Upper lobe of left lung (tissue), 6 donors: ENCODE results near the gene FCRL6. TPM values are rescaled to one million over a fixed set of nuclear protein-coding genes. Genes with fewer than 3 reads are reported as not detected.

Experiments
- ATAC-seq, 2 donors: fragments of 200-7000 bp; cut with Tn5 transposase; one replicate each; pipeline ENCODE4 v1.9.1; 2022; ENCODE audit warnings: mild to moderate bottlenecking in 2 of 2, moderate library complexity in 2 of 2; ENCODE audit not compliant: low FRiP score in 2 of 2
- DNase-seq, 2 donors: peaks; one replicate each; pipeline ENCODE4 v3.0.0-alpha.2; 2019 to 2020
- H3K27ac ChIP-seq, 4 donors: fragments of 200-600 bp; sonication (generic); one replicate each; pipeline ENCODE4 v1.5.1; 2016 to 2019
- H3K27me3 ChIP-seq, 4 donors: fragments of 200-600 bp; sonication (generic); one replicate each; pipeline ENCODE4 v1.5.1; 2017 to 2019
- H3K36me3 ChIP-seq, 4 donors: fragments of 200-600 bp; sonication (generic); one replicate each; pipeline ENCODE4 v1.5.1; 2016 to 2019
- H3K4me1 ChIP-seq, 4 donors: fragments of 200-600 bp; sonication (generic); one replicate each; pipeline ENCODE4 v1.5.1; 2018 to 2019
- H3K4me3 ChIP-seq, 4 donors: fragments of 200-600 bp; sonication (generic); one replicate each; pipeline ENCODE4 v1.5.1; 2017 to 2019; ENCODE audit warnings: mild to moderate bottlenecking in 2 of 4, moderate library complexity in 1 of 4
- H3K9me3 ChIP-seq, 4 donors: fragments of 200-600 bp; sonication (generic); one replicate each; pipeline ENCODE4 v1.5.1; 2018 to 2019
- EP300 ChIP-seq, 4 donors: sonication (generic); formaldehyde crosslinking; IDR thresholded peaks; one replicate each; pipeline ENCODE4 v1.5.1; 2017; ENCODE audit warnings: antibody characterized with exemption in 4 of 4, control low read depth in 2 of 4
- POLR2A ChIP-seq, 4 donors: fragments of 450-650 bp; IDR thresholded peaks; one replicate each; pipeline ENCODE4 v1.5.1; 2016 to 2017; ENCODE audit warnings: antibody characterized with exemption in 4 of 4, mild to moderate bottlenecking in 2 of 4
- POLR2AphosphoS5 ChIP-seq, 2 donors: sonication (generic); formaldehyde crosslinking; IDR thresholded peaks; one replicate each; pipeline ENCODE4 v1.5.1; 2017; ENCODE audit warnings: antibody characterized with exemption in 2 of 2
- WGBS, 2 donors: methylation state at CpG; one replicate each; pipeline ENCODE4 v1.1.5; 2017 to 2018; 5-methylcytosine and 5-hydroxymethylcytosine counted together
- small RNA-seq, 4 donors: library from RNA; depleted of rRNA; stranded (forward); fragments of <200 nt; gene quantifications; one replicate each; pipeline ENCODE3, GENCODE V24; 2016
- total RNA-seq, 6 donors: library from RNA; depleted of rRNA in 4 of 6; stranded (reverse); fragments of >200 nt in 4 of 6; gene quantifications; one replicate each; pipeline versions ENCODE4 v1.1.0 to v1.2.1, GENCODE V29; 2016 to 2021
- TF ChIP-seq, protein P1 (sequence below), 6 experiments: fragments of 450-650 bp in 4 of 6; fragments of 200-600 bp in 2 of 6; sonication (generic) in 2 of 6; IDR thresholded peaks; one replicate each; pipeline ENCODE4 v1.5.1; 2016 to 2019; ENCODE audit warnings: antibody characterized with exemption in 6 of 6
- donor health status: DM: no; HTN: no; CAD: no; lungs with moderate emphysema.
- donor health status: DM: no; HTN: yes; CAD: no; lungs with severe emphysema.

FCRL6 gene
- total RNA-seq, 6 donors from 2014 or later = 1.8 to 5.2 (median 3.0) TPM

DNA sequence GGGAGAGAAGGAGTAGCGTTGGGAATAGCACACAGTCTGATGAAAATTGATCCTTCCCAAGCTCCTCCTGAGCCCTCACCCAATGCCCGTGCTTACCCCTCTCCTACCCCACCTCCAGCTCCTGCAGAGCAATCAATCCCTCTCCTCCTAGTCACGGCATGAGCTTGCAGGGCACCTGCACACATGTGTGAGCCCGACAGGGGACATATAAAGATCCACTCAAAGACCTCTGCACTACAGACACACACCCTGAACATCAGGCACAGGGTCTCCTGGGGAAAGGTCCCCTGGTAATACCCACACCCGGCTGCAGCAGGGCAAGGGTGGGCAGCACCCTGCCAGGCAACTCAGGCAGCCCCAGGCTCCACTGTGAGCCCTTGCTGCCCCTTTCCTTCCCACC lies 59.9 kb downstream of the FCRL6 start:
- Histone ChIP-seq H3K36me3 (peaks cover 0 to 3% (median 0%) of the 10 kb centered on the region in 4 donors), H3K9me3 (no peaks in the 10 kb centered on the region), H3K4me1 (no peaks in the 10 kb centered on the region), H3K27ac (no peak overlapping the region), H3K27me3 (no peaks in the 10 kb centered on the region), H3K4me3 (no peak overlapping the region)
- ATAC-seq = no peak
- no peak for DNase-seq
- WGBS, 2 donors = 91 to 92% methylated on average over 4 to 5 of the region's 5 CpGs
- no peak for TF ChIP-seq EP300 (IDR thresholded peaks at IDR 0.05)

DNA sequence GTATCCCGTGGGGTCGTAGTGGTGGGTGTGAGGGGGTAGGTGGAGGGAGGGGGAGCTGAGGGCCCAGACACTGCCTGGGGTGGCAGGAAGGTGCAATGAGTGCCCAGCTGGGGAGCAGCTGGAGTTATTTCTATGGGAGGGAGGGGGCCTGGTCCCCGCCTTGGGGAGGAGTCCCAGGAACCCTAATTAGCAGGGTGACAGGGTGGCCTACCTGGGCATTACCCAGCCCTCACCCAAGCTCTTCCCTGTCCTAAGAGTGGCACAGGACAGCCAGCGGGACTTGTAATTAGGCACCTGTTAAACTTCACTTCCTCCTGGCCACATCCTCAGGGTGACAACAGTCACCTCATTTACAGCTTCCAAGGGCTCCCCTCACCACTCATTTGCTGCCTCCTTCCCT lies 60.4 kb downstream of the FCRL6 start, which contains the start of gene VSIG8:
VSIG8 (minus strand) TSS at position 101 of the 400 bp plus-strand sequence. CDS start 136 bp downstream, outside the sequence.
- ATAC-seq = no peak
- no peak for DNase-seq
- Histone ChIP-seq H3K9me3 (no peaks in the 10 kb centered on the region), H3K4me1 (peaks cover 0 to 2% (median under 1%) of the 10 kb centered on the region in 4 donors), H3K27me3 (no peaks in the 10 kb centered on the region), H3K4me3 (no peak within 1 kb of the TSS), H3K27ac (no peak within 1 kb of the TSS), H3K36me3 (peaks cover 0 to 3% (median 0%) of the 10 kb centered on the region in 4 donors)
- TF ChIP-seq, protein P1, sequence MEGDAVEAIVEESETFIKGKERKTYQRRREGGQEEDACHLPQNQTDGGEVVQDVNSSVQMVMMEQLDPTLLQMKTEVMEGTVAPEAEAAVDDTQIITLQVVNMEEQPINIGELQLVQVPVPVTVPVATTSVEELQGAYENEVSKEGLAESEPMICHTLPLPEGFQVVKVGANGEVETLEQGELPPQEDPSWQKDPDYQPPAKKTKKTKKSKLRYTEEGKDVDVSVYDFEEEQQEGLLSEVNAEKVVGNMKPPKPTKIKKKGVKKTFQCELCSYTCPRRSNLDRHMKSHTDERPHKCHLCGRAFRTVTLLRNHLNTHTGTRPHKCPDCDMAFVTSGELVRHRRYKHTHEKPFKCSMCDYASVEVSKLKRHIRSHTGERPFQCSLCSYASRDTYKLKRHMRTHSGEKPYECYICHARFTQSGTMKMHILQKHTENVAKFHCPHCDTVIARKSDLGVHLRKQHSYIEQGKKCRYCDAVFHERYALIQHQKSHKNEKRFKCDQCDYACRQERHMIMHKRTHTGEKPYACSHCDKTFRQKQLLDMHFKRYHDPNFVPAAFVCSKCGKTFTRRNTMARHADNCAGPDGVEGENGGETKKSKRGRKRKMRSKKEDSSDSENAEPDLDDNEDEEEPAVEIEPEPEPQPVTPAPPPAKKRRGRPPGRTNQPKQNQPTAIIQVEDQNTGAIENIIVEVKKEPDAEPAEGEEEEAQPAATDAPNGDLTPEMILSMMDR (IDR thresholded peaks at IDR 0.05) = no peak
- TF ChIP-seq POLR2A (IDR thresholded peaks at IDR 0.05) (no peak), POLR2AphosphoS5 (IDR thresholded peaks at IDR 0.05) (no peak), EP300 (IDR thresholded peaks at IDR 0.05) (no peak)
- 80 to 87% methylated on average over 4 of the region's 4 CpGs for WGBS, 2 donors

DNA sequence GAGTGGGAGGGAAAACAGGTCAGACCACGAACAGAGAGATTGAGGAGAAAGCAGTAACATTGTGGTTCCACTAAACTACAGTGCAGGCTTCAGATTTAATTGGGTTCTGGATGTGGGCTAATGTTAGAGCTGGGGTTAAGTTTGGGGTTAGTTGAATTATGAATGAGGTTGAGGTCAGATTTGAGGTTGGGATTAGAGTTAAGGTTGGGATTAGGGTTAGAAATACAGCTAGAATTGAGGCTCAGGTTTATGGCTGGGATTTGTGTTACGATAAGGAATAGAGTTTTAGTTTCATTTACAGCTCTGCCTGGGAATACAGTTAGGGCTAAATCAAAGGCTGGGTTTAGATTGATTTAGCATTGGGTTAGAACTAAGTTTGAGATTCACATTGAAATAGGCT lies 62.1 kb downstream of the FCRL6 start:
- ATAC-seq (no peak), DNase-seq (no peak)
- WGBS, 2 donors = 90 to 95% methylated on average over 2 of the region's 2 CpGs
- H3K27me3 ChIP-seq = no peaks in the 10 kb centered on the region
- TF ChIP-seq EP300 (IDR thresholded peaks at IDR 0.05) (no peak), POLR2AphosphoS5 (IDR thresholded peaks at IDR 0.05) (no peak), POLR2A (IDR thresholded peaks at IDR 0.05) (no peak)
- TF ChIP-seq, protein P1 (IDR thresholded peaks at IDR 0.05) = no peak
- peaks cover 0 to 3% (median 0%) of the 10 kb centered on the region in 4 donors for H3K36me3 ChIP-seq
- no peak overlapping the region for H3K4me3 ChIP-seq
- H3K4me1 ChIP-seq = peaks cover 0 to 11% (median 8%) of the 10 kb centered on the region in 4 donors
- H3K27ac ChIP-seq = no peak overlapping the region
- no peaks in the 10 kb centered on the region for H3K9me3 ChIP-seq

Small RNA genes lying within 50 kb of the gene (small RNA-seq; reads per million reads assigned to genes)
- 0 to 0.20 (median 0.05) reads per million in 4 donors for gene RF00570

Other genes with a start within 250 kb of the FCRL6 start
- under 1 TPM in 2 of 6 donors, not detected in 4; 0.40 to 0.47 TPM for gene APCS, start 214.5 kb upstream of the FCRL6 start, total RNA-seq
- gene CRP, start 87.8 kb upstream of the FCRL6 start, total RNA-seq = 1 to 10 TPM in 1 of 6 donors, under 1 TPM in 2, not detected in 3; 0.69 to 2.1 (median 0.84) TPM
- 10 to 100 TPM; 59.1 to 96.8 (median 79.9) TPM for gene DUSP23, start 21.4 kb upstream of the FCRL6 start, total RNA-seq
- gene SLAMF8, start 24.5 kb downstream of the FCRL6 start, total RNA-seq = 10 to 100 TPM in 5 of 6 donors, 1 to 10 TPM in 1; 4.1 to 50.3 (median 27.6) TPM
- gene VSIG8, start 60.3 kb downstream of the FCRL6 start, total RNA-seq = under 1 TPM in 1 of 6 donors, not detected in 5; 0.34 TPM
- gene CFAP45, start 97.8 kb downstream of the FCRL6 start, total RNA-seq = 10 to 100 TPM in 2 of 6 donors, 1 to 10 TPM in 4; 1.2 to 34.6 (median 9.0) TPM
- 1,000 to 10,000 TPM in 1 of 6 donors, 100 to 1,000 TPM in 5; 167 to 1,014 (median 605) TPM for gene TAGLN2, start 123.1 kb downstream of the FCRL6 start, total RNA-seq
- gene IGSF9, start 143.3 kb downstream of the FCRL6 start, total RNA-seq = 1 to 10 TPM in 4 of 6 donors, under 1 TPM in 2; 0.55 to 2.3 (median 1.5) TPM
- under 1 TPM in 1 of 6 donors, not detected in 5; 0.34 TPM for gene SLAMF9, start 151.9 kb downstream of the FCRL6 start, total RNA-seq
- 1 to 10 TPM; 2.8 to 6.5 (median 6.0) TPM for gene PIGM, start 229.6 kb downstream of the FCRL6 start, total RNA-seq